Tibial nerve (tissue), 4 donors: ENCODE data around the gene ST14.

Source experiments
- CTCF ChIP-seq, 5 experiments: fragments of 200-600 bp in 3 of 5; fragments of 450-650 bp in 2 of 5; sonication (generic) in 3 of 5; IDR thresholded peaks; one replicate each; pipeline ENCODE4 v1.5.1; 2016 to 2019; ENCODE audit warnings: antibody characterized with exemption in 5 of 5, mild to moderate bottlenecking in 3 of 5, moderate library complexity in 2 of 5
- EP300 ChIP-seq, 2 donors: sonication (generic); formaldehyde crosslinking; IDR thresholded peaks; one replicate each; pipeline ENCODE4 v1.6.1; 2017; ENCODE audit warnings: antibody characterized with exemption in 2 of 2, mild to moderate bottlenecking in 1 of 2

- no peak for TF ChIP-seq CTCF (IDR thresholded peaks at IDR 0.05)
- no peak for TF ChIP-seq EP300 (IDR thresholded peaks at IDR 0.05)
Measured at GRCh38 chr11:130189492-130190210, 30.1 kb downstream of the ST14 start.
